Mucosa of descending colon (tissue), 3 donors: Measurements from ENCODE around the gene TPD52L1. TPM values are rescaled to one million over a fixed set of nuclear protein-coding genes. Genes with fewer than 3 reads are reported as not detected.
"Not testable (repeated sequence)": the region's sequence is repeated elsewhere in the genome, so short reads cannot be mapped to it uniquely, and the experiment has no call there.

Source experiments
- ATAC-seq: fragments of 200-7000 bp; cut with Tn5 transposase; one replicate; pipeline ENCODE4 v1.9.1; 2020; ENCODE audit warnings: mild to moderate bottlenecking, moderate library complexity
- DNase-seq, 3 donors: peaks; one replicate each; pipeline ENCODE4 v3.0.0-alpha.2; 2020
- H3K36me3 ChIP-seq: fragments of 200-600 bp; one replicate; pipeline ENCODE4 v1.8.0; 2021; ENCODE audit warnings: low read depth, mild to moderate bottlenecking
- H3K4me1 ChIP-seq: fragments of 200-600 bp; one replicate; pipeline ENCODE4 v1.8.0; 2021; ENCODE audit warnings: low read depth, mild to moderate bottlenecking
- H3K4me3 ChIP-seq: fragments of 200-600 bp; one replicate; pipeline ENCODE4 v1.8.0; 2021; ENCODE audit warnings: mild to moderate bottlenecking
- H3K9me3 ChIP-seq: fragments of 200-600 bp; one replicate; pipeline ENCODE4 v1.8.0; 2021; ENCODE audit warnings: mild to moderate bottlenecking
- CTCF ChIP-seq: fragments of 200-600 bp; IDR thresholded peaks from one replicate; pipeline ENCODE4 v1.8.0; 2022; ENCODE audit warnings: antibody characterized with exemption, mild to moderate bottlenecking
- intact Hi-C, 2 donors: fragments of 100-400 bp; cut with DNase I in 1 of 2; cut with micrococcal nuclease in 1 of 2; formaldehyde crosslinking; loops; one replicate each; pipeline versions ENCODE4 v1.11.0 to v1.11.1; 2022; cut with DNase I, micrococcal nuclease
- total RNA-seq, 3 donors: library from RNA; stranded (reverse); fragmentation: NEBNext Ultra II Directional in 2 of 3; extraction: Animal tissue kit (Norgen Biotek cat#: 25700) in 2 of 3; gene quantifications; one replicate each; pipeline versions ENCODE4 v1.2.1 to v1.2.4, GENCODE V29; 2021 to 2023
- donor health status: DM: no; HTN: no; CAD: no; lungs with moderate emphysema.
- donor health status: DM: no; HTN: no; CAD: no.
- donor health status: DM: no; HTN: yes; CAD: no.

Gene TPD52L1
- total RNA-seq, 3 donors from 2014 or later = 12.1 to 23.9 (median 22.0) TPM

- DNase-seq = no peak
- no peak for ATAC-seq
- no peak for TF ChIP-seq CTCF
- intact Hi-C loops = no loop called here
- H3K4me3 ChIP-seq = no peak overlapping the region
- H3K36me3 ChIP-seq = no peaks in the 10 kb centered on the region
- H3K9me3 ChIP-seq = no peaks in the 10 kb centered on the region
- H3K4me1 ChIP-seq = no peaks in the 10 kb centered on the region
These were observed 126.4 kb downstream of the TPD52L1 start for GRCh38 chr6:125279961-125280360.

GRCh38 chr6:125280370-125281035 is 126.9 kb downstream of the TPD52L1 start:
- H3K9me3 ChIP-seq, intact Hi-C loops, H3K4me1 ChIP-seq, DNase-seq, H3K36me3 ChIP-seq, H3K4me3 ChIP-seq, ATAC-seq: not testable (repeated sequence)

GRCh38 chr6:125282470-125282869 is 128.9 kb downstream of the TPD52L1 start:
- DNase-seq, H3K36me3 ChIP-seq: not testable (repeated sequence)

GRCh38 chr6:125285353-125285752 is 131.8 kb downstream of the TPD52L1 start:
- ATAC-seq (no peak), DNase-seq (no peak)
- H3K9me3 ChIP-seq = peaks cover 6% of the 10 kb centered on the region
- H3K4me3 ChIP-seq = no peak overlapping the region
- intact Hi-C loops = no loop called here
- no peak for TF ChIP-seq CTCF
- no peaks in the 10 kb centered on the region for H3K36me3 ChIP-seq
- no peaks in the 10 kb centered on the region for H3K4me1 ChIP-seq

More at GRCh38 chr6:125282470-125282869, 128.9 kb downstream of the TPD52L1 start:
- H3K9me3 ChIP-seq, ATAC-seq, H3K4me3 ChIP-seq, H3K4me1 ChIP-seq, intact Hi-C loops: not testable (repeated sequence)

GRCh38 chr6:125285936-125286335 is 132.4 kb downstream of the TPD52L1 start:
- ATAC-seq = no peak
- DNase-seq = no peak
- intact Hi-C loops = no loop called here
- Histone ChIP-seq H3K9me3 (peaks cover 6% of the 10 kb centered on the region), H3K36me3 (no peaks in the 10 kb centered on the region), H3K4me1 (no peaks in the 10 kb centered on the region), H3K4me3 (no peak overlapping the region)
- TF ChIP-seq CTCF = no peak

GRCh38 chr6:125287718-125288117 is 134.1 kb downstream of the TPD52L1 start:
- Histone ChIP-seq H3K36me3 (no peaks in the 10 kb centered on the region), H3K4me3 (no peak overlapping the region), H3K4me1 (no peaks in the 10 kb centered on the region), H3K9me3 (peaks cover 6% of the 10 kb centered on the region)
- intact Hi-C loops = no loop called here
- no peak for DNase-seq
- TF ChIP-seq CTCF = no peak
- ATAC-seq = no peak

- ATAC-seq = no peak
- intact Hi-C loops = no loop called here
- Histone ChIP-seq H3K36me3 (no peaks in the 10 kb centered on the region), H3K4me3 (no peak overlapping the region), H3K9me3 (no peaks in the 10 kb centered on the region), H3K4me1 (no peaks in the 10 kb centered on the region)
- TF ChIP-seq CTCF = no peak
- DNase-seq = no peak
These were observed 140.0 kb downstream of the TPD52L1 start for GRCh38 chr6:125293587-125293986.
